Stimulated activated CD4-positive, alpha-beta T cell treated with anti-CD3 and anti-CD28 coated beads, Interleukin-12 subunit alpha, Interleukin-12 subunit beta, amount 100 ng/mL, for 4 hours (primary cell): Measurements from ENCODE around the gene RPS6KB2.

Experiments used
- DNase-seq: peaks from one replicate; pipeline ENCODE4 v3.0.0-alpha.2; 2020

Gene RPS6KB2

GRCh38 chr11:67431346-67432249, 3.3 kb downstream of the RPS6KB2 start:
- DNase-seq = no peak

DNA sequence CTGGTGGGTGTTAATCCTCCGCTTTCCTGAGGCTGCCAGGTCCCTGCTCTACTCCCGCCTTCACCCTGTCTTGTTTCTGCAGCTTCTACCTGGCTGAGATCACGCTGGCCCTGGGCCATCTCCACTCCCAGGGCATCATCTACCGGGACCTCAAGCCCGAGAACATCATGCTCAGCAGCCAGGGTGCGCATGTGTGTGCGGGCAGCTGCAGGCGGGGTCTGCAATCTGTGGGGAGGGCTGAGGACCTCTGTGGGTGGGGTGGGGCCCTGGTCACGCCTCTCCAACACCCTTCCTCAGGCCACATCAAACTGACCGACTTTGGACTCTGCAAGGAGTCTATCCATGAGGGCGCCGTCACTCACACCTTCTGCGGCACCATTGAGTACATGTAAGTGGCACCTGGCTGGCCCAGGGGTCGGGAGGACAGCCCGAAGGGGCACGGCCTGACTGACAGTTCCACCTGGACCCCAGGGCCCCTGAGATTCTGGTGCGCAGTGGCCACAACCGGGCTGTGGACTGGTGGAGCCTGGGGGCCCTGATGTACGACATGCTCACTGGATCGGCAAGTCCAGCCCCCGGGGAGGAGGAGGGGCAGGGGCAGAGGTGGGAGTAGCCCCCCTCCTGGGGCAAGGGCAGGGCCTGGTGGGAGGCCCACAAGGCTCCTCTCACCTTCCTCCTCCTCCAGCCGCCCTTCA, 4.5 kb downstream of the RPS6KB2 start:
- DNase-seq = no peak

GRCh38 chr11:67433536-67434394, 5.5 kb downstream of the RPS6KB2 start:
- no peak for DNase-seq

DNA sequence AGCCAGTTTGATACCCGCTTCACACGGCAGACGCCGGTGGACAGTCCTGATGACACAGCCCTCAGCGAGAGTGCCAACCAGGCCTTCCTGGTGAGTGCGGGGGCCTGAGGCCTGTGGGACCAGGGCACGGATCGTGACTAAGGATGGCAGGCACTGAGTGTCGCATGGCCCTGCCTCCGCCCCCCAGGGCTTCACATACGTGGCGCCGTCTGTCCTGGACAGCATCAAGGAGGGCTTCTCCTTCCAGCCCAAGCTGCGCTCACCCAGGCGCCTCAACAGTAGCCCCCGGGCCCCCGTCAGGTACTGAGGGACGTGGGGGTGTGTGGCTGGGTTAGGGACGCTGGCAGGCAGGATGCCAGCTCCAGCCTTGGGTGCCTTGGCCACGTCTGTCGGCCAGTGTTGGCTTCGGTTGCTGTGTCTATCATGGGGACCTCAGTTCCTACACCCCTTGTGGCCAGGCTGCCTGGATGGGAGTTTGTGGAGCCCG, 6.1 kb downstream of the RPS6KB2 start:
- DNase-seq = no peak

GRCh38 chr11:67435031-67435726, 6.9 kb downstream of the RPS6KB2 start:
- no peak for DNase-seq

DNA sequence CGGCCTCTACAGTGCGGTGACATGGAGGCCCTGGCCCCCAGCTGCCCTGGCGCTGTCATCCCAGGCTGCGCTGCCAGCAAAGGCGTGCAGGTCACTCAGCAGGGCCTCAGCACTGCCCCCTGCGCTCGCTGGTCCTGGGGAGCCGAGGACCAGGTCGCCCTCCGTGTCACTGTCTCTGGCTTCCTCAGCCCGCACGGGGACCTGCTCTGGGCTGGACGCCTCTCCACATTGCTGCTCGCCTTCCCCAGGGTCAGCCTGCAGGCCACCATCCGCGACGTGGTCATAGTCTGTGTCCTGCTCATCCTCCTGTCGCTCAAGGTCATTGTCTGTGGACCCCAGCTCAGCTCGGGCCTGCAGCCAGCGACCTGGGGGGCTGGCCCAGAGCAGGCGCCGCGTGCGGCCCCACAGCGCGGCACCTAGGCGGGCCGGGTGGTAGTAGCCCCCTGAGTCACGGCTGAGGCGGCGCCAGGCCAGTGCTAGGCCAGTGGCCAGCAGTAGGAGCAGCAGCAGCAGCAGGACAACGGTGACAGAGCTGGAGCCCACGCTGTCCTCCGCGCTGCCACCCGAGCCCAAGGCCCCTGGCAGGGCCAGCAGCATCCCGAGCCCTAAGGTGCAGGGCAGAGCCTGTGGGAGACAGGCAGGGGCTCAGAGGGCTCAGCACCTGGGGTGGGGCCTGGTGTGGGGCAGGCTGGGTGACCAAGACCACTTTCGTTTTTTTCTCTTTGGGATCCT, 7.6 kb downstream of the RPS6KB2 start:
- DNase-seq = no peak

GRCh38 chr11:67436459-67437081, 8.3 kb downstream of the RPS6KB2 start:
- DNase-seq = peak; percentile 74

- DNase-seq = peak; percentile 76
Measured at GRCh38 chr11:67437082-67437808, 9.0 kb downstream of the RPS6KB2 start, which contains the start of gene PTPRCAP. Gene PTPRCAP, minus strand, starts transcription at chr11:67437682. Its CDS starts 63 bp downstream, at chr11:67437619.

DNA sequence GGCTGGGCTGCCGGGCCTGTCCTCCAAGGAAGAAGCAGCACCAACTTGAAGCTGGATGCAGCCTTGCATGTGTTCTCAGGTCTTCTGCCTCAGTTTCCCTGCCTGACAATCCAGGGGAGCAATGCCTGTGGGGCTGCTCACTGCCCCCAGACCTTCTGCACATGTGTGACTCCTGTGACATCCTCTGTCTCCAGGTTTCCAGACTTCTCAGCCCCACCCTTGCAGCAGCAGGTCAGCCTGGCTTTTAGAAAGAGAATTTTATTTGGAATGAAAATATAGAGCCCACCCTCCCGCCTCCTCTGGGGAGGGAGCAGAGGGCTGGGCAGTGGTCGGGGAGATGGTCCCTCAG, 9.5 kb downstream of the RPS6KB2 start:
- no peak for DNase-seq

GRCh38 chr11:67438158-67438902, 10.0 kb downstream of the RPS6KB2 start:
- peak; percentile 76 for DNase-seq

GRCh38 chr11:67439321-67440228, 11.3 kb downstream of the RPS6KB2 start:
- DNase-seq = no peak

- no peak for DNase-seq
Measured at GRCh38 chr11:67440229-67441097, 12.2 kb downstream of the RPS6KB2 start.

- DNase-seq = no peak
Measured at GRCh38 chr11:67441098-67441563, 12.8 kb downstream of the RPS6KB2 start.

DNA sequence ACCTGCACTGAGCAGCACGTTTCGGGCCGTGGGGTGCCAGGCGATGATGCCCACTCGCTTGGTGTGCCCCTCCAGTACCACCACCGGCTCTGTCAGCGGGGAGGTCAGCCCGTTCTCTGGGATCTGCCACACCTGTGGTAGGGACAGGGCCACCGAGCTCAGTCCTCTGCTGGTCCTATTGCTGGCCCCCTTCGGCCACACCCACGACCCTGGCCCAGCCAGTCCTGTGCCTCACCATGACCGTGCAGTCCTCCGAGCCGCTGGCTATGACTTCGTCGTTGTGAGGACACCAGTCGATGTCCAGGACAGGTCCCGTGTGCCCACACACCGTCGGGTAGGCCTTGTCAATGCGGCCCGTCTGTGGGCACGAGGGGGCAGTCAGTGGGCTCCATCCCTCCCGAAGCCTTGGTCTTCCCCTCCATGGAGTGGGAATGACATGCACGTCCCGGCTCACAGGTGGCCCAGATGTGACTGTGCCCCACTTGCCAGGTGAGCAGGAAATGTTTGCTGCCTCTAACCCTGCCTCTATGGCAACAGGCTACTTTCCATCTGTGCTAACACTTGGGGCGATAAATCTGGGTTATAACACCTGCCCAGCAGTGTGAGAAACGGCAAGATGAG, 13.5 kb downstream of the RPS6KB2 start:
- DNase-seq = no peak

- no peak for DNase-seq
Measured at GRCh38 chr11:67442504-67443404, 14.5 kb downstream of the RPS6KB2 start.

DNA sequence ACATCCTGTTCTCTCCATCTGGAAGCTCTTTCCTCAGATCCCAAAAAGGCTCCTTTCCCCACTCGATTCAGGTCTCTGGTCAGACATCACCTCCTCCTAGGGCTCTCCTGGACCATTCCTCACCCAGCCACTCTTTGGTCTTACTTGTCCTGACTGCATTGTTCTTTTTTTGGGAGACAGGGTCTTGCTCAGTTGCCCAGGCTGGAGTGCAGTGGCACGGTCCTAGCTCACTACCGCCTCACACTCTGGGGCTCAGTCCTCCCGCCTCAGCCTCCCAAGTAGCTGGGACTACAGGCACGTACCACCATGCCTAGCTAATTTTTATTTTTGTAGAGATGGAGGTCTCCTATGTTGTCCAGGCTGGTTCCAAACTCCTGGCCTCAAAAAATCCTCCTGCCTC, 17.2 kb downstream of the RPS6KB2 start:
- no peak for DNase-seq
